ENCODE measurements around the gene ARSD. TPM values are rescaled to one million over a fixed set of nuclear protein-coding genes. Genes with fewer than 3 reads are reported as not detected.
"Not testable (repeated sequence)": the region's sequence is repeated elsewhere in the genome, so short reads cannot be mapped to it uniquely, and the experiment has no call there.

ARSD gene
- total RNA-seq, 1 donor from 2014 or later = 8.0 TPM

- no peaks in the 10 kb centered on the region for H3K36me3 Mint-ChIP-seq (ENCODE audit: low read depth)
These were observed 39.1 kb upstream of the ARSD start for GRCh38 chrX:2967998-2968909.

DNA sequence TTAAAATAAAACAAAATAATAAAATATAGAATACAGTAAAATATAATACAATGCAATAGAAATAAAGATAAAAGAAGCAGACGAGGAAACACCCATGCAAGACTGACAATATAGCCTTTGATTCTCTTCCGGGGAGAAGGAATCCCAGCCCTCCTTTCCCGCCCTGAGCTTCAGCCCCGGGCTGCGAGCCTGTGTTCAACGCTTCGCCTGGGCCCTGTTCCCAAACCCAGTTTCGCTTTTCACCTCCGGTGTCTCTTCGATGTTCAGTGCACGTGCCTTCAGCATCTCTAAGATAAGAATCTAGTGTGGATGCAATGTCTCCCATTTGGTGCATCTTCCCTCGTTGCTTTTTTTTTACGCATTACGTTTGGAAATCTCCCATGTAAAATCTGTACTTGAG lies 38.4 kb upstream of the ARSD start:
- H3K27me3 Mint-ChIP-seq = peaks cover 3% of the 10 kb centered on the region
- no peak overlapping the region for H3K27ac Mint-ChIP-seq
- intact Hi-C loops (cut with micrococcal nuclease) = no loop called here
- CTCF ChIA-PET = no interaction called here
- H3K36me3 Mint-ChIP-seq (ENCODE audit: low read depth) = no peaks in the 10 kb centered on the region
- TF ChIP-seq, protein P1, sequence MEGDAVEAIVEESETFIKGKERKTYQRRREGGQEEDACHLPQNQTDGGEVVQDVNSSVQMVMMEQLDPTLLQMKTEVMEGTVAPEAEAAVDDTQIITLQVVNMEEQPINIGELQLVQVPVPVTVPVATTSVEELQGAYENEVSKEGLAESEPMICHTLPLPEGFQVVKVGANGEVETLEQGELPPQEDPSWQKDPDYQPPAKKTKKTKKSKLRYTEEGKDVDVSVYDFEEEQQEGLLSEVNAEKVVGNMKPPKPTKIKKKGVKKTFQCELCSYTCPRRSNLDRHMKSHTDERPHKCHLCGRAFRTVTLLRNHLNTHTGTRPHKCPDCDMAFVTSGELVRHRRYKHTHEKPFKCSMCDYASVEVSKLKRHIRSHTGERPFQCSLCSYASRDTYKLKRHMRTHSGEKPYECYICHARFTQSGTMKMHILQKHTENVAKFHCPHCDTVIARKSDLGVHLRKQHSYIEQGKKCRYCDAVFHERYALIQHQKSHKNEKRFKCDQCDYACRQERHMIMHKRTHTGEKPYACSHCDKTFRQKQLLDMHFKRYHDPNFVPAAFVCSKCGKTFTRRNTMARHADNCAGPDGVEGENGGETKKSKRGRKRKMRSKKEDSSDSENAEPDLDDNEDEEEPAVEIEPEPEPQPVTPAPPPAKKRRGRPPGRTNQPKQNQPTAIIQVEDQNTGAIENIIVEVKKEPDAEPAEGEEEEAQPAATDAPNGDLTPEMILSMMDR (IDR thresholded peaks at IDR 0.05) = no peak
- ATAC-seq (ENCODE audit: low read depth) (no peak), DNase-seq (no peak)
- POLR2A ChIA-PET = no interaction called here
- H3K9me3 Mint-ChIP-seq = no peaks in the 10 kb centered on the region
- no peak overlapping the region for H3K4me3 Mint-ChIP-seq
- H3K4me1 Mint-ChIP-seq = no peaks in the 10 kb centered on the region

More at GRCh38 chrX:2967998-2968909, 39.1 kb upstream of the ARSD start:
- intact Hi-C loops (cut with micrococcal nuclease) = no loop called here
- Mint-ChIP-seq H3K27me3 (peaks cover 3% of the 10 kb centered on the region), H3K27ac (no peak overlapping the region), H3K4me1 (no peaks in the 10 kb centered on the region), H3K4me3 (no peak overlapping the region), H3K9me3 (no peaks in the 10 kb centered on the region)
- DNase-seq (no peak), ATAC-seq (ENCODE audit: low read depth) (no peak)
- POLR2A ChIA-PET = no interaction called here
- CTCF ChIA-PET = no interaction called here
- TF ChIP-seq, protein P1 (IDR thresholded peaks at IDR 0.05) = no peak

GRCh38 chrX:2967012-2967411 lies 37.9 kb upstream of the ARSD start:
- intact Hi-C loops (cut with micrococcal nuclease) = no loop called here
- ATAC-seq (ENCODE audit: low read depth) (no peak), DNase-seq (no peak)
- CTCF ChIA-PET = no interaction called here
- POLR2A ChIA-PET = no interaction called here
- H3K27ac Mint-ChIP-seq = no peak overlapping the region
- H3K27me3 Mint-ChIP-seq = peaks cover 3% of the 10 kb centered on the region
- TF ChIP-seq, protein P1 (IDR thresholded peaks at IDR 0.05) = no peak
- no peak overlapping the region for H3K4me3 Mint-ChIP-seq
- H3K4me1 Mint-ChIP-seq = no peaks in the 10 kb centered on the region
- H3K36me3 Mint-ChIP-seq (ENCODE audit: low read depth) = no peaks in the 10 kb centered on the region
- H3K9me3 Mint-ChIP-seq = no peaks in the 10 kb centered on the region

GRCh38 chrX:2965965-2966364 lies 36.8 kb upstream of the ARSD start:
- ATAC-seq (ENCODE audit: low read depth) (peak; percentile 47), DNase-seq (no peak)
- no peaks in the 10 kb centered on the region for H3K9me3 Mint-ChIP-seq
- ChIA-PET POLR2A (no interaction called here), CTCF (no interaction called here)
- H3K4me1 Mint-ChIP-seq = no peaks in the 10 kb centered on the region
- TF ChIP-seq, protein P1 (IDR thresholded peaks at IDR 0.05) = no peak
- H3K36me3 Mint-ChIP-seq (ENCODE audit: low read depth) = no peaks in the 10 kb centered on the region
- H3K4me3 Mint-ChIP-seq = no peak overlapping the region
- H3K27me3 Mint-ChIP-seq = peaks cover 3% of the 10 kb centered on the region
- intact Hi-C loops (cut with micrococcal nuclease) = no loop called here
- no peak overlapping the region for H3K27ac Mint-ChIP-seq

- H3K4me3 Mint-ChIP-seq; H3K27ac Mint-ChIP-seq; POLR2A ChIA-PET; H3K4me1 Mint-ChIP-seq; intact Hi-C loops (cut with micrococcal nuclease); ATAC-seq (ENCODE audit: low read depth); H3K36me3 Mint-ChIP-seq (ENCODE audit: low read depth); H3K27me3 Mint-ChIP-seq; H3K9me3 Mint-ChIP-seq; CTCF ChIA-PET; DNase-seq: not testable (repeated sequence)
These were observed 35.1 kb upstream of the ARSD start for GRCh38 chrX:2963992-2964794.

DNA sequence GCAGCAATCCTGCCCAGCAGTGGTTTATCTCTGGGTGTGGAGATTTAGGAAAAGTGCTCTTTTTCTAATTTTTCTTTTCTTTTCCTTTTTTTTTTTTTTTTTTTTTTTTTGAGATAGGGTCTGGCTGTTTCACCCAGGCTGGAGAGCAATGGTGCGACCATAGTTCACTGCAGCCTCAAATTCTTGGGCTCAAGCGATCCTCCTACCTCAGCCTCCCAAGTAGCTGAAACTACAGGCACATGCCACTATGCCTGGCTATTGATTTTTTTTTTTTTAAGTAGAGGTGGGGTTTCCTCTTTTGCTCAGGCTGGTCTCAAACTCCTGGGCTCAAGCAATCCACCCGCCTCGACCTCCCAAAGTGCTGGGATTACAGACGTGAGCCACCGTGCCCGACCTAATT lies 34.3 kb upstream of the ARSD start:
- DNase-seq; intact Hi-C loops (cut with micrococcal nuclease); CTCF ChIA-PET; ATAC-seq (ENCODE audit: low read depth); H3K36me3 Mint-ChIP-seq (ENCODE audit: low read depth); POLR2A ChIA-PET; H3K4me1 Mint-ChIP-seq; H3K27ac Mint-ChIP-seq; H3K4me3 Mint-ChIP-seq; H3K27me3 Mint-ChIP-seq; H3K9me3 Mint-ChIP-seq: not testable (repeated sequence)

Data from activated B cell treated with CpG ODN at 0.5 μM for 24 hours (primary cell).